ELR (cell line): ENCODE data around the gene ACADVL.
"Not testable (repeated sequence)": the region's sequence is repeated elsewhere in the genome, so short reads cannot be mapped to it uniquely, and the experiment has no call there.

Experiments used
- DNase-seq: peaks from one replicate; pipeline ENCODE4 v3.0.0-alpha.2; 2015; ENCODE audit warnings: low read depth

ACADVL gene

GRCh38 chr17:7235693-7236665, 16.2 kb downstream of the ACADVL start:
- peak; percentile 57 for DNase-seq

- DNase-seq, result no peak
Measured at GRCh38 chr17:7236808-7237207, 17.1 kb downstream of the ACADVL start.

- DNase-seq, result no peak
Measured at GRCh38 chr17:7237266-7237760, 17.6 kb downstream of the ACADVL start.

- DNase-seq, result peak; percentile 76
Measured at GRCh38 chr17:7237761-7238419, 18.2 kb downstream of the ACADVL start.

DNA sequence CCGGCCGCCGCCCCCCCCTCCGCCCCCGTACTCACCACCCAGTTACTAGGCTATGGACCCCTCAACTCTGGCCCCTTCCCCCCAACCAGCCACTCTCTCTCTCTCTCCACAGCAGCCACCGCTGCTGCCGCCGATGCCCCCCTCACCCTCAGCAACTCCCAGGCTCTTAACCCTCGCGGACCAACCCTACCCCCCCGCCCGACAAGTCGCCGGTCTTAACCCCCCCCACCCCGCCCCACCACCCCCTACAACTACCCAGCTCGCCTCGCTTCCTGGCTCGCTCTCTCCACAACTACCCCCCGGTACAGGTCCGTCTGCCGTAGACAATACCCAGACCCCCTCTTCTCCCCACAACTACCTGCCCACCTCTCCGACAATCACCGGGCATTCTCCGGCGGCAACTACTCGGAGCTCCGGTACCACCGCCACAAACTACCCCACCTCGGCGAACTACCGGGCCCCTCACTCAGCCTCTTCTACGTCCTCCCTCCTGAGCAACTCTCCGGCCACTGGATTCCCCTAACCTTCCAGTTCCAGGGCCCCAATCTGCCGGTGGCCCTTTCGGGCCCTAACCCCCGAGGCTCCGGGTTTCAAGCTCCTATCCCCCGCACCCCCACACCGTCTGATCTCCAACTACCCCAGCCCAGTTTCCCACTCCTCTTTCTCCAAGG, 18.8 kb downstream of the ACADVL start:
- peak; percentile 50 for DNase-seq

- peak; percentile 100 for DNase-seq
Measured at GRCh38 chr17:7239091-7240027, 19.6 kb downstream of the ACADVL start, which contains the start of gene PHF23. Gene PHF23, minus strand, starts transcription at chr17:7239457. Its CDS starts 178 bp downstream, at chr17:7239279.

DNA sequence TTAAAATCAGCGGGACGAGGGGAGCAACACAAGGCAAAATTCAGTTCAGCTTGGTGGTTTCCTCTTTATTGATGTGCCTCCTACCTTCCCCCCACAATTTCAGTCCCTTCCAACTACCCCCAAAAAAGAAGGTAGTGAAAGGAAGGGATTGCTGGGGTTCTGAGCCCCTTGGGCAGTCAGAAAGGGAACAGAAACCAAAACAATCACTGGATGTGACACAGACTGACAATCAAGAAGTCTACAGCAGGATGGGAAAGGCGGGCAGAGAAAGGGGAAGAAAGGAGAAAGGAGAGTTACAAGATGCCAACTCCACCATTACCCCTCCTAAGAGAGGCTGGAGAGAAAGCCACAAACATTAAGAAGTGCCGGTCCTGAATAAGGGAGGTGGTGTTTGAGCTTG, 20.6 kb downstream of the ACADVL start:
- DNase-seq, result no peak

DNA sequence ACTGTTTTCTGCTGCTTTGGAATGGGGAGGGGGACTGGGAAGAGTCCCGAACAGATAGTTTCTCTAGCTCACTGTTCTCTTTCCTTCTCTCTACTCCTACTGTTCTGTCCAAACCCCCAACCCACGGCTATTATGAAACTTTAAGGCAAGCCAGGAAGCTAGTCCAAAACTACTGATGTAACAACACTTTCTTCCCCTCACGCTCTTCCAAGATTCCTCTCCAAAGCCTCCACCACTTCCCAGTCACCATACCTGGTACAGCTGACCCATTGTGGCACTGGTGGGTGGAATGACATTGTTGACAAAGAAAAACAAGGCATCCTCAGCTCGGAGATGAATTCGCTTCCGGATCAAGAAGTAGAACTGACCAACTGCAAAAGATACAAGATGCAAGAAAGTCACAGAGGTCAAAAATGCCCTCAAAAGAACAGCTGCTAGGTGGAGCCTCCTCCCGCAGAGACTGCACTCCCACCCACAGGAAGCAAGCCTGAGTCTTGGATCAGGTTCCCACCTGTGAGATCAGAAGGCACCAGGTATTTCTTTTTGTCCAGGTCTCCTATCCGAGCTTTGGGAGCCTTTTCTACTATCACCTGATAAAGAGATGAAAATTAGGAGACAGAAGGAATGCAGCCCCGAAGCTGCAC, 21.5 kb downstream of the ACADVL start:
- DNase-seq, result no peak

- DNase-seq, result peak; percentile 93
Measured at GRCh38 chr17:7241783-7242716, 22.3 kb downstream of the ACADVL start, which contains the start of gene GABARAP. Gene GABARAP, minus strand, starts transcription at chr17:7242449. Its CDS starts 119 bp downstream, at chr17:7242330.

DNA sequence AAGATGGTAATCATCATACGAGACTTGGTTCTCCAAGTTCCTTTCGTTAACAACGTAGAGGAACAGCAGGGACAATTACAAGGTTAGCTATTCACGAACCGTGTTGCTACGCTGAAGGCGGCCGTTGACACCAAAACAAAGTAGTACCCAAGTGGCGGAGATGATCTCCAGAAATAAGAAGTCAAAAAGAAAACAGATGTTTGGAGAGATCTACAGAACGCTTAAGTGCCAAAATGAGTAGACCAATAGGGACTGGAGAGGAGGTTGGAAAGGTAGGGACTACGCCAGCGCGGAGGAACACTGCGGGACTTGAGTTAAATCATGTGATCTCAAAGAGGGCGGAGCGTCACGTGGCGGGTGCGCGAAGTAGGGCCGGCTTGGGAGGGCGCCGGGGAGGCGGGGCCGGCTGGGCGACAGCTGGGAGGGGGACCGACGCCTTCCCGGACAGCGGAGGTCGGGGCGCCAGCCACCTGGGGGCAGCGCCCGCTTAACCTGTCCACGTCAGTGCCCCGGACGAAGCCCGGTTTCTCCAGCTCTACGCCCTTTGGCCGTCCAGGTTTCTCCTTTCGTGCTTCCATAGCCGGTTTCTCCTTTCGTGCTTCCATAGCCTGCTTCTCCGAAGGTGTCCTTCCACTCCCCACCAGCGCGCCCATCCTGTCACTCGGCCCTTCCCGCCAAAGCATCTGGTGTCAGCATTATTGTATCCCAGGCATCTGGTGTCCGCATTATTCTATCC, 23.1 kb downstream of the ACADVL start:
- peak; percentile 98 for DNase-seq

DNA sequence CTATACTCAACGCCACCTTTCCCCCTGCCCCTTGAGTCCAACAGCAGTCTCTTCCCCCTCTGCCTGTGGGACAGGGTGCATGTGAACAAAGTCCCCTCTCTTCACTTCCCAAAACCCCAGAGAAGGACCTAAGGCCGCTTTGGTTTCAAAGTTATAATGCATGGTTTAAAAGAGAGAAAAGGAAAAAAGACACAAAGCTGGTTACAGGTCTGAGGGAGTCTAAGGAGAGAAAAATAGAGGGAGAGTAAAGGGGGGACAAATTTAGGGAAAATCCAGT, 23.7 kb downstream of the ACADVL start:
- DNase-seq, result no peak

- DNase-seq, result not testable (repeated sequence)
Measured at GRCh38 chr17:7243838-7244237, 24.1 kb downstream of the ACADVL start.

- no peak for DNase-seq
Measured at GRCh38 chr17:7246779-7247178, 27.0 kb downstream of the ACADVL start.

DNA sequence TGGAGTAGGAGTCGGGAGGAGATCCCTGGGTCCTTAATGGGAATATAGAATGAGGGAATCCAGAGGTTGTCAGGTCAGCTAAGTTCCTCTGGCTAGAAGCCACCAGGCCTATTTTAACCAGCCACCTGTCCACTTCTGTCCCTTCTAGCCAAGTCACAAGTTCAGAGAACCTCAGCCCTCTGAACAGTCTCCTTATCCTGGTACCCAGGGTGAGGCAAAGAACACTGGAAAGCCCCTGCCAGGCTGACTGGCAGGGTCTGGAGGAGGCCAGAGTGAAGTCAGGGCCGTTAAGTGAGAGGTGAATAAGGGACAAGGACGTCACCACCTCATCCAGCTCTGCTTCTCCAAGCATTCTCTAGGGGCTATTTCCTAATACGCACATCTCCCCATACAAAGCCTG, 29.1 kb downstream of the ACADVL start:
- DNase-seq, result no peak

GRCh38 chr17:7249214-7249613, 29.5 kb downstream of the ACADVL start:
- DNase-seq, result no peak

DNA sequence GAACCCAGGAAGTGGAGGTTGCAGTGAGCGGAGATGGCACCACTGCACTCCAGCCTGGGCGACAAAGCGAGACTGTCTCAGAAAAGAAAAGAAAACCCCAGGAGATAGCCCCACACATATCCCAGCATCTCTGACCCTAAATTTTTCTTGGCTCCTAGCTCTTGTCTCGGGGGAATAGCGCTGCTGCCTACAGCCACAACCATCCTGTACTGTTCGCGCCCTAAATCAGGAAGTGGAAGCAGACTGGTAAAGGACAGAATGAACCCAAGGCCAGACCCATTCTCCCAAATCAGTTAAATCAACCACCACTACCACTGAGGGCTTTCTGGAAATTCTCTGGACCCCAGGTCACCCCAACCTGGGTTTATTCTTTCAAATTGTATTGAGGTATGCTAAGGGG, 30.1 kb downstream of the ACADVL start:
- DNase-seq, result no peak

DNA sequence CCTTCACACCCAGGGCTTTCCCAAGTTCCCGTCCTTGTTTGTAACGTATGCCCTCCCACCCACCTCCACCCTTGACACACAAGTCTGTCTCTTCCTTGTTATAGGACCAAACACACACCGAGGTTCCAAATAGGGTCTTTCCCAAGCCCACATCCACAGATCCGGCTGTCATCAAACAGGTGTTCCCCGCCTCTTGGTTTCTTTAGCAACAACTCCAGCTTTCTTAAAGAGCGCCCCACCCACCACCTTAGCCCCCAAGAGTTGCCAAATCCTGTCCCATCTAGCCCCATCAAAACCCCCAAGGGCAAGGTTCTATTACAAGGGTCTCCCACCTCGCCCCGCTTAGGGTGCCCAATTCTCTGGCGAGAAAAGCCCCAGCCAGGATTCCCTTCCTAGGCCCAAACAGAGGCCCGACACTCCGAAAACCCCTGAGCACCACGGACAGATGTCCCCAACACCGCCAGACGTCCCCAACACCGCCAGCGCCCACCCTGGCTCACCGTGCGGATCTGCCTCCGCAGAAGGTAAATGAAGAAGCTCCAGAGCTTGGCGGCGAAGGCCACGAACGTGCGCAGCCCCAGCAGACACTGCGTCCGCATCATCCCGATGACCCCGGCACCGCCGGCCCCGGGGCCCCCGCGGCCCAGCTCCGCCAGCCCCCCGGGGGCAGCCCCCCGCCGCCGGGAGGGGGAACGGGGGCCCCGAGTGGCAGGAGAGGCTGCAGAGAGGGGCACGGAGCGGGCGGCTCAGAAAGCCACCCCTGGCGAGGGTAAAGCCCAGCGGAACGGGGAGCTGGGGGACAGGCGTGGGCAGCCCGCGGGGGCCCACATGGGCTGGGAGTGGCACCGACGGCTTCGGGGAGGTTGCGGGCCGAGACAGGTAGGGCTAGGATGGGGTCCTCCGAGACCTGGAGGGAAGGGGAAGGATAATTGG, 31.2 kb downstream of the ACADVL start:
- DNase-seq, result no peak

- peak; percentile 100 for DNase-seq
Measured at GRCh38 chr17:7251661-7252175, 32.0 kb downstream of the ACADVL start, which contains the start of gene CTDNEP1. Gene CTDNEP1, minus strand, starts transcription at chr17:7251734. Its CDS starts 438 bp downstream, at chr17:7251296.
